SK-N-SH (cell line): ENCODE results near the gene NSF. TPM values are rescaled to one million over a fixed set of nuclear protein-coding genes. Genes with fewer than 3 reads are reported as not detected.

Experiments
- CTCF ChIA-PET: fragments of 300-600, 350-600 bp; formaldehyde crosslinking; extraction: SDS; loops from one replicate; lab custom pipeline; 2021; lab: Yijun Ruan, JAX
- POLR2A ChIA-PET: fragments of 350-600 bp; sonication (Branson Sonifier 250); formaldehyde crosslinking; extraction: SDS; loops from one replicate; lab custom pipeline; 2020; ENCODE audit warnings: antibody characterized with exemption, inconsistent platforms; lab: Yijun Ruan, JAX
- DNase-seq: peaks from one replicate; pipeline ENCODE4 v3.0.0; 2012
- H2AFZ ChIP-seq: fragments of 200-600 bp; sonication (generic); 2 replicates; pipeline ENCODE4 v1.8.1; 2016; ENCODE audit warnings: antibody characterized with exemption, mild to moderate bottlenecking, low read depth
- H3F3A ChIP-seq: fragments of 200-600 bp; sonication (generic); replicated peaks from 2 replicates; pipeline ENCODE3; 2016; ENCODE audit warnings: antibody characterized with exemption, mild to moderate bottlenecking; ENCODE audit not compliant: insufficient read depth
- H3K27ac ChIP-seq, 2 experiments: fragments of 200-500 bp in 1 of 2; fragments of 200-600 bp in 1 of 2; sonication (Bioruptor generic) in 1 of 2; sonication (generic), shearing (Covaris generic) in 1 of 2; 2 replicates each; pipeline versions ENCODE4 v1.5.1 to v1.6.1; 2014 to 2016; ENCODE audit warnings: low read depth in 2 of 2, inconsistent platforms in 1 of 2, low read length in 1 of 2, mild to moderate bottlenecking in 1 of 2, mixed read lengths in 1 of 2
- H3K27me3 ChIP-seq: fragments of 200-600 bp; sonication (generic), shearing (Covaris generic); 2 replicates; pipeline ENCODE4 v1.6.1; 2016; ENCODE audit warnings: mixed run types; ENCODE audit not compliant: insufficient read depth
- H3K36me3 ChIP-seq, 2 experiments: fragments of 200-500 bp in 1 of 2; fragments of 200-600 bp in 1 of 2; sonication (Bioruptor generic) in 1 of 2; sonication (generic) in 1 of 2; replicated peaks in 1 of 2; 2 replicates each; pipeline versions ENCODE3 to v1.5.1; 2014 to 2016; ENCODE audit warnings: low read length in 1 of 2, mild to moderate bottlenecking in 1 of 2; ENCODE audit not compliant: insufficient read depth in 2 of 2, control insufficient read depth in 1 of 2
- H3K4me1 ChIP-seq, 2 experiments: fragments of 200-500 bp in 1 of 2; fragments of 200-600 bp in 1 of 2; sonication (Bioruptor generic) in 1 of 2; sonication (generic), shearing (Covaris generic) in 1 of 2; 2 replicates each; pipeline versions ENCODE4 v1.5.1 to v1.6.1; 2014 to 2016; ENCODE audit warnings: low read depth in 1 of 2, low read length in 1 of 2, mixed run types in 1 of 2; ENCODE audit not compliant: insufficient read depth in 2 of 2, control insufficient read depth in 1 of 2
- H3K4me2 ChIP-seq: fragments of 200-600 bp; sonication (generic), shearing (Covaris generic); 2 replicates; pipeline ENCODE4 v1.6.1; 2017; ENCODE audit warnings: mixed run types
- H3K4me3 ChIP-seq, 2 experiments: fragments of 200-500 bp in 1 of 2; fragments of 200-600 bp in 1 of 2; sonication (Bioruptor generic) in 1 of 2; sonication (generic), shearing (Covaris generic) in 1 of 2; 2 replicates each; pipeline versions ENCODE4 v1.5.1 to v1.8.1; 2014 to 2016; ENCODE audit warnings: low read depth in 2 of 2, inconsistent platforms in 1 of 2, low read length in 1 of 2, mild to moderate bottlenecking in 1 of 2, mixed read lengths in 1 of 2, moderate library complexity in 1 of 2
- H3K79me2 ChIP-seq: fragments of 200-600 bp; sonication (generic); 2 replicates; pipeline ENCODE4 v1.8.1; 2017; ENCODE audit warnings: mild to moderate bottlenecking; ENCODE audit not compliant: insufficient read depth
- H3K9ac ChIP-seq: fragments of 200-600 bp; sonication (generic); 2 replicates; pipeline ENCODE4 v1.6.1; 2017; ENCODE audit warnings: mixed run types
- H3K9me2 ChIP-seq: fragments of 200-600 bp; sonication (generic); 2 replicates; pipeline ENCODE4 v1.6.1; 2017; ENCODE audit warnings: mixed run types
- H3K9me3 ChIP-seq: fragments of 200-600 bp; sonication (generic); 2 replicates; pipeline ENCODE4 v1.6.1; 2017; ENCODE audit warnings: mixed run types, mild to moderate bottlenecking, moderate library complexity
- H4K20me1 ChIP-seq: fragments of 200-600 bp; sonication (generic); 2 replicates; pipeline ENCODE4 v1.6.1; 2017; ENCODE audit warnings: mild to moderate bottlenecking, mixed run types; ENCODE audit not compliant: insufficient read depth
- CHD2 ChIP-seq: fragments of 150-350 bp; IDR thresholded peaks from 2 replicates; pipeline ENCODE4 v1.6.1; 2018; ENCODE audit warnings: low read length; ENCODE audit not compliant: partially characterized antibody
- EP300 ChIP-seq, 2 experiments: IDR thresholded peaks; 2 replicates each; pipeline versions ENCODE4 v1.4.0 to v1.6.1; 2012; ENCODE audit warnings: borderline replicate concordance in 1 of 2, low read depth in 1 of 2, low read length in 1 of 2
- JUND ChIP-seq: IDR thresholded peaks from 2 replicates; pipeline ENCODE4 v1.4.0; 2012
- MXI1 ChIP-seq: IDR thresholded peaks from 2 replicates; pipeline ENCODE4 v1.6.1; 2012; ENCODE audit warnings: mild to moderate bottlenecking, low read depth, low read length, improper control_type of control experiment
- PBX3 ChIP-seq: IDR thresholded peaks from 2 replicates; pipeline ENCODE4; 2012
- RAD21 ChIP-seq: IDR thresholded peaks from 2 replicates; pipeline ENCODE4 v1.6.1; 2012; ENCODE audit warnings: mild to moderate bottlenecking, low read length
- RCOR1 ChIP-seq: fragments of 150-350 bp; IDR thresholded peaks from 2 replicates; pipeline ENCODE4 v1.6.1; 2017; ENCODE audit warnings: antibody characterized with exemption, low read length
- RFX5 ChIP-seq: IDR thresholded peaks from 2 replicates; pipeline ENCODE4 v1.6.1; 2012; ENCODE audit warnings: mild to moderate bottlenecking, improper control_type of control experiment, low read length
- TCF12 ChIP-seq: IDR thresholded peaks from 2 replicates; pipeline ENCODE4 v1.4.0; 2012
- TEAD4 ChIP-seq: IDR thresholded peaks from 2 replicates; pipeline ENCODE4 v1.4.0; 2012; ENCODE audit warnings: mild to moderate bottlenecking, borderline replicate concordance; ENCODE audit not compliant: insufficient read depth
- YY1 ChIP-seq: IDR thresholded peaks from 2 replicates; pipeline ENCODE4 v1.4.0; 2012; ENCODE audit warnings: low read depth, mild to moderate bottlenecking
- WGBS: methylation state at CpG from one replicate; pipeline ENCODE4 v1.1.6; 2017; ENCODE audit warnings: low lambda C conversion rate; 5-methylcytosine and 5-hydroxymethylcytosine counted together
- polyA plus RNA-seq, 3 experiments: library from polyadenylated mRNA; depleted of rRNA; stranded (reverse); fragments of >200 nt; gene quantifications; 2 replicates each; pipeline ENCODE4 v1.2.3, GENCODE V29; 2012

Gene NSF
- polyA plus RNA-seq, 1 of the 3 experiments (the other 2 are of a cell fraction) = 31.4 TPM

- no peaks in the 10 kb centered on the region for H3K9me2 ChIP-seq
- POLR2A ChIA-PET = no interaction called here
- no peak for TF ChIP-seq RFX5
- TF ChIP-seq RAD21 = no peak
- TF ChIP-seq MXI1 = no peak
- peak; percentile 48; the same call in 1 of the 2 replicates for TF ChIP-seq PBX3
- TF ChIP-seq TCF12 = peak; percentile 76
- no peak for TF ChIP-seq CHD2
- no peak for TF ChIP-seq YY1
- TF ChIP-seq RCOR1 = no peak
- TF ChIP-seq, all 33 proteins: peak for 2
- Histone ChIP-seq H3K4me1 (peaks cover 11 to 44% of the 10 kb centered on the region in 2 experiments), H3K79me2 (no peaks in the 10 kb centered on the region), H3K9ac (no peak overlapping the region), H2AFZ (no peak overlapping the region), H3K27ac (no peak overlapping the region), H3K9me3 (no peaks in the 10 kb centered on the region), H4K20me1 (no peaks in the 10 kb centered on the region), H3K4me3 (no peak overlapping the region), H3K4me2 (no peak overlapping the region), H3K27me3 (no peaks in the 10 kb centered on the region), H3K36me3 (no peaks in the 10 kb centered on the region), H3F3A (peaks cover 44% of the 10 kb centered on the region)
- CTCF ChIA-PET = interaction anchor here (1.2 kb wide), 1 partner anchor 12 kb away, joined by 6 read pairs; no protein-coding TSS in a partner anchor
- no peak for DNase-seq
- WGBS = 98% methylated on average over 4 of the region's 4 CpGs
Measured at GRCh38 chr17:46738544-46738943, 148.1 kb downstream of the NSF start.

GRCh38 chr17:46739982-46740381, 149.5 kb downstream of the NSF start:
- Histone ChIP-seq H3K9ac (no peak overlapping the region), H3K27me3 (no peaks in the 10 kb centered on the region), H3K4me3 (no peak overlapping the region), H3K4me1 (peaks cover 8 to 44% of the 10 kb centered on the region in 2 experiments), H3K9me2 (no peaks in the 10 kb centered on the region), H3F3A (peaks cover 31% of the 10 kb centered on the region), H3K9me3 (no peaks in the 10 kb centered on the region), H3K36me3 (peaks cover 0 to 4% of the 10 kb centered on the region in 2 experiments), H2AFZ (no peak overlapping the region), H4K20me1 (no peaks in the 10 kb centered on the region), H3K79me2 (no peaks in the 10 kb centered on the region), H3K4me2 (peak overlapping the region; percentile 14; the same call in 1 of the 2 replicates), H3K27ac (no peak overlapping the region)
- no peak for DNase-seq
- ChIA-PET POLR2A (no interaction called here), CTCF (no interaction called here)
- peak; percentile 66; the same call in 1 of the 2 replicates for TF ChIP-seq TEAD4
- TF ChIP-seq TCF12 = peak; percentile 24; the same call in 1 of the 2 replicates
- TF ChIP-seq EP300 (IDR thresholded peaks at IDR 0.05; ENCODE audit: borderline replicate concordance in 1 of 2, low read depth in 1 of 2, low read length in 1 of 2) = 0 out of 4 replicates have a peak, but pooled peaks of 1 of the 2 experiments have one; percentile 10
- TF ChIP-seq JUND = 0 out of 2 replicates have a peak, but pooled peaks have one; percentile 25
- TF ChIP-seq YY1 = no peak
